ENCODE measurements around the gene SOX8. TPM values are rescaled to one million over a fixed set of nuclear protein-coding genes. Genes with fewer than 3 reads are reported as not detected.
A peak's percentile ranks its signal among the peaks of the same experiment; 100 is the strongest.

The SOX8 gene
- total RNA-seq, 1 experiment from 2014 or later: not detected

GRCh38 chr16:1006781-1007180 lies 25.2 kb downstream of the SOX8 start:
- no peak for DNase-seq (ENCODE audit: low read depth)

- DNase-seq (ENCODE audit: low read depth): no peak
These were observed 25.8 kb downstream of the SOX8 start for GRCh38 chr16:1007284-1007850.

DNA sequence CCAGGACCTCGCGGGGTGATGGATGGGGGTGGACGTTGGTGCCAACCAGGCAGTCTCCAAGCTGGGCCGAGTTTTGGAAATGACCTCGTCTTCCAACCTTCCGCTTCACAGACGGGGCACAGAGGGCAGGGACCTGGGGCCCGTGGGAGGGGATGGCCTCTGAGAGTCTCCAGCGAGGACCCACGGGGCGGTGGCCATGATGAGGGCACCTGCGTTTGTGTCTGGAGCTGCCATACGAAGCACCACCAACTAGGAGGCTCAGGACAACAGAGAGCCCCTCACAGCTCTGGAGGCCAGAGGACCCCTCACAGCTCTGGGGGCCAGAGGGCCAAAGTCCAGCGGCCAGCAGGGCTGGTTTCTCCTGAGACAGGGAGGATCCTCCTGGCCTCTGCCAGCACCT lies 26.5 kb downstream of the SOX8 start:
- DNase-seq (ENCODE audit: low read depth): no peak

GRCh38 chr16:1009358-1010150 lies 28.0 kb downstream of the SOX8 start:
- DNase-seq (ENCODE audit: low read depth): no peak

GRCh38 chr16:1010251-1010650 lies 28.7 kb downstream of the SOX8 start:
- DNase-seq (ENCODE audit: low read depth): no peak

DNA sequence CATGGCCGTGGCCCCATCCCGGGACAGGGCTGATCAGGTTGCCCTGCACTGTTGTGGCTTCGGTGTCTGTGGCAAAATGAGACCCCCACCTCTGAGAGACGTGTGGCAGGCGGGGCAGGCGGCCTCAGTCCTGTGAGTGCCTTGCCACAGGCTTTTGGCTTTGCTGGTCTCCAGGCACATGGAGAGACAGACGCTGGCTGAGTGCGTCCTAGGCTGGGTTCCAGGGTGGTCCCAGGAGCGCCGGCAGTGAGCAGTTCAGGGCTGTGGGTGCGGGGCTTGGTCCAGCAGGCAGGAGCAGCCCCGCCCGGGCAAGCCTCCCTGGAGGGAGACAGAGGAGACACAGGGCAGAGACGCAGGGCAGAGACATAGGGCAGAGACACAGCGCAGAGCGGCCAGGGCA lies 29.2 kb downstream of the SOX8 start:
- DNase-seq (ENCODE audit: low read depth): no peak

DNA sequence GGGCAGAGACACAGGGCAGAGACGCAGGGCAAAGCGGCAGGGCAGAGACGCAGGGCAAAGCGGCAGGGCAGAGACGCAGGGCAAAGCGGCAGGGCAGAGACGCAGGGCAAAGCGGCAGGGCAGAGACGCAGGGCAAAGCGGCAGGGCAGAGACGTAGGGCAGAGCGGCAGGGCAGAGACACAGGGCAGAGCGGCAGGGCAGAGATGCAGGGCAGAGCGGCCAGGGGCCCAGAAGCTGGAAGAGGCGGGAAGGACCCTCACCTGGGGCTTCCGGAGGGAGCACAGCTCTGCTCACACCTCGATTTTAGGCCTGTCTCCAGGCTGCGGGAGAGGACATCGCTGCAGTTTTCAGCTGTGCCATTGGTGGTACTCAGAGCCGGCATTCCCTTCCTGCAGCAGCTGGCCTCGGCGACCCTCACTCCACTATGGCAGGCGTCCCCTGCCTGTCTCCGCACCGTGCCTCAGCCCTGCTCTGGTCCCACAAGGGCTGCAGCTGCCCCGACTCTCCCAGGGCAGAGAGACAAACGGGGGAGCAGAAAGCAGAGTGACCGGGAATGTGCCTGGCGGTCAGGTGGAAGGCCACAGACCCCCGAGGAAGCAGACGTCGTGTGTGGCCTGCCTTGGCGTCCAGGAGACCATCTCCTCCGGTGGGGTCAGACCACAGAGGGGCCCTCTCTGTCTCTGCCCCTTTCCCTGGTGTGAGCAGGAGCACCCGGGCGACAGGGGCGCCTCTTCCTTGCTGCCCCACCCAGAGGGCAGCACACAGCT lies 29.9 kb downstream of the SOX8 start:
- no peak for DNase-seq (ENCODE audit: low read depth)

DNA sequence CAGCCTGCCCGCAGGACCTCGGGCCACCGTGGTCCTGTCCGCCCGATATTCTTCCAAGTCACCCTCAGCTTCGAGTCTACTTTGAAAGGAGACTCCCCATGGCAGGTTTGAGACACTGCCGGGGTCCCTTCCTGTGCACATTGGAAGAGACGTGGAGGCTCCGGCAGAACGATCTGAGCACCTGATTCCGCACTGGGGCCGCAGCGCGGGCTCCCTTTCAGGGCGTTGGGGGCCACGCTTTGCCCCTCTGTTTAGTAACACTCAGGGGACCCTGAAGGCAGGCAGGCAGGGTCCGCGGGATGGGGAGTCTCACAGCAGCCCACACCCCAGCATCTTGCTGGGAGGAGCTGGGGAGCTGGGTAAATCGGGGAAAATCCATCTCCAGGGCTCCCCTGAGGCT lies 30.6 kb downstream of the SOX8 start:
- no peak for DNase-seq (ENCODE audit: low read depth)

DNA sequence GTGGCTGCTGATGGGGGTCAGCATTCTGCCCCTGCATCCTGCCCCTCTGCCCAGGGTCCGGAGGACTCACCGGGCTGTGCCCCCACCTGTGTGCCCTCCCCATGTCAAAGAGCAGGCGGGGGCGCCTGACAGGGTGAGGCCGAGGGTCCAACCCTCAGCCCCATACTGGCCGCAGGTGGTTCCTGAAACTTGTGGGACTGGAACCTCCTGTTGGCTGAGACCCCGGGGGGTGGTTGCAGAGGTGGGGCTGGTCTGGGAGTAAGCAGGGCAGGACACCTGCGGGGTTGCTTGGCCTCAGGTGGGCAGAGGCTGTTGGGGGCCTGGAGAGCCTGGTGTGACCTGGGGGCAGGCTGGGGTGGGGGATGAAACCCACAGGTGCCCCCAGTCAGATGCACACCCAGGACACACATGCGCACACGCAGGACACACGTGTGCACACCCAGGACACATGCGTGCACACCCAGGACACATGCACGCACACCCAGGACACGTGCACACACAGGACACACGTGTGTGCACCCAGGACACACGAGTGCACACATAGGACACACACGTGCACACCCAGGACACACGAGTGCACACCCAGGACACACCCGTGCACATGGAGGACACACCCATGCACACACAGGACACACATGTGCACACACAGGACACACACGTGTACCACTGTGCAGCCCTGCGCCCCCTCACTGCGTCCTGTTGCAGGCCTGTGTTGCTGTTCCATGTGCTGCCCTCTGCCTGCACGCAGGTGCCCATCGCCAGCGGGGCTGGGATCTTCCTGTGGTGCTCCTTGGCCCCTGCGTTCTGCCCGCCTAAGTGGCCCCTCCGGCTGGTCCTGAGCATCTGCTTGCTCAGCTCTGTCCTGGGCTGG lies 31.4 kb downstream of the SOX8 start:
- no peak for DNase-seq (ENCODE audit: low read depth)

DNA sequence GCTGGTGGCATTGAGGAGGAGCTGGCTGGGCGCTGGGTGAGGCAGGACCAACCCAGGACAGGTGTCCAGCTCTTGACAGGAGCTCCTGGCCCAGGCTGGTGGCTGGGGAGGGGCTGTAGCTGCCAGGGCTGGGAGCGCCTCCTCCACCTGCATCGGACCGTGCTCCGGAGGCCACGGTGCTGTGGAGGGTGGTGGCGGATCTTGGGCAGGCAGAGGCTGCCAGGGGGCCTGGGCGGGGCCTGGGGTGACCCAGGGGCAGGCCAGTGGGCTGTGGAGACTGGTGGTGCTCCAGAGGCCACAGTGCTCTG lies 32.0 kb downstream of the SOX8 start:
- no peak for DNase-seq (ENCODE audit: low read depth)

GRCh38 chr16:1014221-1014620 lies 32.7 kb downstream of the SOX8 start:
- DNase-seq (ENCODE audit: low read depth): no peak

DNA sequence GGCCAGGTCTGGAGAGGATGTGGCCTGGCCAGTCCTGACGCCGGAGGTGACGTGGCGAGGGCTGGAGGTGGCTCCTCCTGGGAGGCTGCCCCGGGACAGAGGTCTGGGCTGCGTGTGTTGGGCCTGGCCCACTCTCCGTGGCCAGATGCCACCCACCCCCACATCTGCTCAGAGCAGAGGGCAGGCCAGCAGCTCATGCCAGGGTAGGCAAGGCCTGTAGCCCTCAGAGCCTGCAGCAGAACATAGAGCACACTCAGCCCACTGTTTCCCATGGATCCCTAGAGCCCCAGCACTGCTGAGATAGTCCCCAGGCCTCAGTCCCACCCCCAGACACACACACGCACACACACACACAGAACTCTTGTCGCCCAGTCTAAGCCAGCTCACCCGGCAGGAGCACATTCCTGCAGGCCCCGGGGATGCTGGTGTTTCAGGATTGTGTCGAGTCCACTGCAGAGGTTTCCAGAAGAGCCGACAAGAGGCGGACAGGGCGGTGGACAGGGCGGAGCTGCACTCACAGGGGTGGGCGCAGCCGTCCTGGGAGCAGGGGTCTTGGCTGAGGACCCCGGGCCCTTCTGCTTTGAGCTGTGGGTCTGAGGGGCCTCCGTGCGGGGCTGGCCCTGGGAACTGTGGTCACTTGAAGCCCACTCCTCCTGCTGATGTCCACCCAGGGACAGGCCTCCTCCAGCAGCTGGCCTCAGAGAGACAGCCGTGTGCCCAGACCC lies 33.4 kb downstream of the SOX8 start:
- no peak for DNase-seq (ENCODE audit: low read depth)

GRCh38 chr16:1018447-1019198 lies 37.1 kb downstream of the SOX8 start:
- no peak for DNase-seq (ENCODE audit: low read depth)

DNA sequence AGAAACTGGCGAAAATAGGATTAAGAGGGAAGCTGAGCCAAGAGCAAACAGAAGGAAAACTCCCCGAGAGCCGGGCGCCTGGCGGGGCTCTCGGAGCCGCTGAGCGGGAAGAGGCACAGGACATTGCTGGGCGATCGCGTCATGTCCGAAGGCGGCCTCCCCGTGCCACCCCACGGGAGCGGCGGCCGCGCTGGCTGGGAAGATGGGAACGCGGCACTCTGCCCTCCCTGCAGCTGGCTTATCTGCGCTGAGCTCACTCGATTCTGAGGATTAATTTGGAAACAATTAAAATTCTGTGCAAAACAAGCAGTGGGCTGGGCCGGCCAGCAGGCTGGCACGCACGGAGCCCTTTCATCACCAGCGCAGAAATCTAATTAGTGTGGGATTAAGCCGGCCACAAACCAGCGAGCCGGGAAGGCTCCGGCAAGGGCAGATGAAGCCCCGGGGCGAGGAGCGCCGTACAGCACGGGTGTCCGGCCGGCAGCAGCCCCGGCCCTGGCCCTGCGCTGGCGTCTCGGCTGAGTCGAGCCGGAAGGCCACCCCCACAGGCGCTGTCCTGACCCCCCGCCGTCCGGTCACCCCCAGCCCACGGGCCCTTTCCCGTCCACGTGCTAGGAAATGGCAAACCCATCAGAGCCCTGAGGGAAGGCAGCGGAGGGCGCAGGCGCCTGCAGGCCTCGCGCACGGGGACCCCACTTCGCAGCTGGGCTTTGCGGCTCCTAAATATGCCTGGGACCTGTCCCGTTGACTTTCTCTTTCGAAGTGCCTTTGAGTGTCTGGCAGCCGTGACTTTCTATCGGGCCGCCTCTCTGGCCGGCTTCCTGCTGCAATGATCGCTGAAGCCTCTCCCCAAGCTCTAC lies 37.9 kb downstream of the SOX8 start:
- DNase-seq (ENCODE audit: low read depth): peak; percentile 81

DNA sequence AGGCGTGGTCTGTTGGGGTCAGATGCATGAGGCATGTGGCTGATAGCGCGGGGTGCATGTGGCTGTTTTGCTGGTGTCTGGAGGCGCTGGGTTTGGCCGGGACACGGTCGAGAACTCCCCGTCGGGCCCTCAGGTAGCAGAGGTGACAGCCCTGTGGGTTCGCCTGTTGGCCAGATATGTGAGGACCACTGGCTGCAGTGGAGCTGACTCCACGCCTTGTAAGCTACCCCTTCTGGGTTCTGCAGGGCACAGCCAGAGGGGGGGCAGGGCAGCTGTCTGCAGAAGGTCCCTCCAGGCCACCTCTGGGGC lies 38.5 kb downstream of the SOX8 start:
- DNase-seq (ENCODE audit: low read depth): no peak

DNA sequence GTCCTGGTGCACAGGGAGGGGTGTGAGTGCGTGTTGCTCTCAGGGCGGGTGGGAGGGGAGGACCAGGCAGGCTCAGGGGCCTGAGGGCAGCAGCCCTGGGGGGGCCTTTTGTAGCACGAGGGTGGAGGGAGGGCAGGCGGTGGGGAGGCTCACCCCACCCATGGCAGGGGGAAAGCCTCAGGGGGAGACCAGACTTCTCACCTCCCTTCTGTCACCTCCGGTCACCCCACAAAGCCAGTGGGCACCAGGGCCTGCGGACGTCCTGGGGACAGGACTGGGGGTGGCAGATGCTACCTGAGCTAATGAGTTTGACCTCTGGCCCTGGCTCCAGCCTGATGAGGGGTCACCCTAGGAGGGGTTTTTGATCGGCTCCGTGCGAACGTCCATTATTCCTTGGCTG lies 39.0 kb downstream of the SOX8 start:
- no peak for DNase-seq (ENCODE audit: low read depth)

GRCh38 chr16:1021553-1022160 lies 40.1 kb downstream of the SOX8 start:
- DNase-seq (ENCODE audit: low read depth): no peak

DNA sequence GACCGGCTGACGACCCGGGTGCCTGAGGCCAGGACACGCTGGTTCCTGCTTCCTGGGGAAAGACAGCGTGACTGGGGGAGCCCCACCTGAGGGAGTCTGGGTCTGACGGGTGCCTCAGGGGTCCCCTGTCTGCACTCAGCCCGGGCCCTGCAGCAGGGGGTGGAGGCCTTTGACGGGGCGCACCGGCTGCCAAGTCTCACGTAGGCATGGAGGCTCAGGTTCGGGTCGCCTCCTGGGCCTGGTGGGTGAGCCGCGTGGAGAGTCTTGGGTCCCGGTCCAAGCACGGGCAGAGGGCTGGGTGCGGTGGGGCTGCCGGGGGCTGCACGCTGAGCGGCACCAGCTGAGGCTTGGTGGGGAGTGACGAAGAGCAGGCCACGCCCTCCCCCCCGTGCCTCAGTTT lies 40.9 kb downstream of the SOX8 start:
- DNase-seq (ENCODE audit: low read depth): no peak

DNA sequence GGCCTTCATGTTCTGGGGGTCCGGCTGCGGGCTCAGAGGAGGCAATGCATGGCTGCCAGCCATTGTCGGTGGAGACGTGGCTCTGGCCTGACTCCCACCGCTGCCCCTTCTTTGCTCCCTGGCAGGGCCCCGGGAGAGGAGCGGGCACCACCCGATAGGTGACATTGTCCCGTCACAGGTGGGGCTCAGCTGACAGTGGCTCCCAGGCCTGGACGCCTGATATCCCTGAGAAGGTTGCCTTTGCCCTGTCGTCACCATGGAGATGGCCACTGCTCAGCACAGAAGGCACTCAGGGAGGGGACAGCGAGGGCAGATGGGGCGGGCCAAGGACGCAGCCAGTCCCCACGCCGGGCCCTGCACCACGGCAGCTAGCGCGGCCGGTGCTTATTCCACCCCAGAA lies 42.6 kb downstream of the SOX8 start:
- DNase-seq (ENCODE audit: low read depth): no peak
